GM19239 (cell line): Measurements from ENCODE around the gene ARPIN.
"Not testable (repeated sequence)": the region's sequence is repeated elsewhere in the genome, so short reads cannot be mapped to it uniquely, and the experiment has no call there.

Source experiments
- DNase-seq: peaks from one replicate; pipeline ENCODE4 v3.0.0; 2011; ENCODE audit warnings: low spot score; ENCODE audit not compliant: insufficient read length
- FAIRE-seq: peaks from 2 replicates; lab custom pipeline; 2011; peaks lifted over from hg19 to GRCh38; lab: Jason Lieb, UNC

Gene ARPIN

DNA sequence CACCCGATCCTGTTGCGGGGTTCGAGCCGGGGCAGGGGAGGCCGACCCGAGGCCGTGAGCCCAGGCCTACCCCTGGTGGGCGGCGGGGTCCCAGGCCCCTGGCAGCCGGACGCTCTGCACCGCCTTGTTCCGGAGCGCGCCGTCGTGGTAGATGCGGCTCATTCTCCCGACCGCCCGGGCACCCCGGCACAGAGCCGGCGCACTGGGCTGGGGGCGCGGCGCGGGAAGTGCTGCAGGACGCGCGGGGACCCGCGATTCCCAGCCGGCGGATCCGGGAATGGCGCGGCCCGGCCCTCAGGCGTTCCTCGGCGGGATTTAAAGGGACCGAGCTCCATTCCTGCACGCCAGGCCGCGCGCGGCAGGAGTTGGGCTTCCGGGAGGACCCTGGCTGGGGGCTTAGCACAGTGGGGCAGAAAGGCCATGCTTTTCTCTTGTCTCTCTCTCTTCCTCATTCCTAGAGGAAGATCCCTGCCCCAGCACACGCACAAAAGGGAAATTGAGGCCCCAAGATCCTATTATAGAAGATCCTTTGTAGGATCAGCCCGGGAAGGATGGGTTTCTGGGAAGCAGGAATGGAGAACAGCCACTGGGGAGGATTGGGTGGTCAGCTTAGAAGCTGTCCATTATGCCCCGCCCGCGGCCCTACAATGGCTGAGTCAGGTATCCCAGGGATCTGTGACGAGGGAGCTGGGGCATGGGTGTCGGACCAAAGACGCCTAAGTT lies at the start of gene ARPIN:
Gene ARPIN (minus strand): TSS at position 279 of the 723 bp plus-strand sequence. CDS start 117 bp downstream, at position 162.
- FAIRE-seq (no peak), DNase-seq (no peak)

DNA sequence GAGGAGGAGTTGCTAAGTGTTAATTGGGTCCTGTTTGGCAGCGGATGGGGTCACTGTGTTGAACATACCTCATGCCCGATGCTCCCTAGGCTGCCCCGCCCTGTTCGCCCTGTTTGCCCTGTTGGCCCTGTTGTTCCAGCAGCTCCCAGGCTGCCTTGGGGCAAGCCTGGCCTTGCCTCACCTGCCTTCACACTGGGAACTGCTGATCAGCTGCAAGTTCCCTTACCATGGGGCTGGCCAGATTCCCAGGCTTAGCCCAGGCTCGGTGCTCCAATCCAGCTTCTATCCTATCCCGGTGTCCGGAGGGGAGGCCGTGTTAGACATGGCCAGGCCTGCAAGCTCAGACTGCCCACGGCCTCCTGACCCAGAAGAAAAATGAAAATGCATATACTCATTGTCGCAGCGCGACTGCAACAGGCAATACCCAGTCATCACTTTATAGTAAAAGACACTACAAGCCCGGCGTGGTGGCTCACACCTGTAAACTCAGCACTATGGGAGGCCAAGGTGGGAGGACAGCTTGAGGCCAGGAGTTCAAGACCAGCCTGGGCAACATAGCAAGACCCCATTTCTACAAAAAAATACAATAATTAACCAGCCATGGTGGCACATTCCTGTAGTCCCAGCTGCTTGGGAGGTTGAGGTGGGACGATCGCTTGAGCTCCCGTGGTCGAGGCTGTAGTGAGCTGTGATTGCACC lies 45.5 kb upstream of the ARPIN start:
- FAIRE-seq (no peak), DNase-seq (no peak)

DNA sequence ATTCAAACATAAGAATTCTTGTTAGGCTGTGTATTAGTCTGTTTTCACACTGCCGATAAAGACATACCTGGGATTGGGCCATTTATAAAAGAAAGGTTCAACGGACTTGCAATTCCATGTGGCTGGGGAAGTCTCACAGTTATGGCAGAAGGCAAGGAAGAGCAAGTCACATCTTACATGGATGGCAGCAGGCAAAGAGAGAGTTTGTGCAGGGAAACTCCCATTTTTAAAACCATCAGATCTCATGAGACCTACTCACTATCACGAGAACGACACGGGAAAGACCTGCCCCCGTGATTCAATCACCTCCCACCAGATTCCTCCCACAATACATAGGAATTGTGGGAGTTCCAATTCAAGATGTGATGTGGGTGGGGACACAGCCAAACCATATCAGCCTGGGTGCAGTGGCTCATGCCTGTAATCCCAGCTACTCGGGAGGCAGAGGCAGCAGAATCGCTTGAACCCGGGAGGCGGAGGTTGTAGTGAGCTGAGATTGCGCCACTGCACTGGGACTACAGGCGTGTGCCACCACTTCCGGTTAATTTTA lies 42.8 kb upstream of the ARPIN start:
- DNase-seq, FAIRE-seq: not testable (repeated sequence)

DNA sequence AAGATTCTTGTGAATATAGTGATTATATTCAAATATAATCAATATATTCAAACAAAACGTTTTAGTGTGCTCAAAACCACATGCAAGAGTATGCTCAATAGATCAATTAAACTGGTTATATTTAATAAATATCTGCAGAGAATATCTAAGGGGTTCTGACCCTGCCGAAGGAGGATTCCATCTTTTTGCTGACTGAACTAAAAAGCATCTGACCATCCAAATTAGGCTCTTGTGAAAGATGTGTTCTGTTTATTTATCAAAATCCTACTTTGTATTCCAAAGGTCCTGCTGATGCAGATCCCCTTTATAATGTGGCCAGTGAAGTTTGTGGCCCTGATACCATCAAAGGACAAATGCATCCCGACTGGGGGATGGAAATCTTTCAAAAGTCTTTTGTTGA lies 41.8 kb upstream of the ARPIN start:
- DNase-seq (no peak), FAIRE-seq (no peak)

DNA sequence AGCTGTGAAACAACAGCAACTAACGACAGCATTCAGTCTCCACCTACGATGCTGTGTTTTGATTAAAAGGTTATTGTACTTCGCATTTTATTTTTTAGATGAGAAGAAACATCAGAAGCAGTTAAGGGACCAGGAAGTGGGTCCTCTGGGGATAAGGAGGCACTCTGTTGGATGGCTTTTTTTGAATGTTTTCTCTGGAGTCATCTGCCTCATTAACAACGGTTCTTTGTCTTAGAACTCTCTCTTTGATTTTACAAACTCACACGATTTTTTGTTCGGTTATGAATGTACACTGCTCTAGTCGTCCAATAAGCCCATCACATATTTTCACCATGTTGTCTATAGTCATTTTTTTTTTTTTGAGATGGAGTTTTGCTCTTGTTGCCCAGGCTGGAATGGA lies 36.0 kb upstream of the ARPIN start:
- FAIRE-seq: no peak
- no peak for DNase-seq

DNA sequence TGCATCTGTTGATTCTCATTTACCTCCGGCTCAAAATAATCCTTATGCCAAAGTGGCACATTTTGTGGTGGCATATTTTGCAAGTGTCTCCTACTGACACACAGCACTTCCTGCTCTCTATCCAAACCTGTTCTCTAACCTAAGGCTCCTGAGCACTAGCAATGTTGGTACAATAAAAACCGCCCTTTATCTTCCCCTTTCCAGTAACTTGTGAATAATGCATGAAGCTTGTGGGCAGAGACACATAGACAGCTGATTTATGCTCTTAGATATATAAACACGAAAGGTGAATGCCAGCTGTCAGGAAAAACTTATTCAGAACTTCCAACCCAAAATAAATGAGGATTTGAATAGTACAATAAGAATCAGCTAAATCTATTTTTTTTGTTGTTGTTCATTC lies 34.6 kb upstream of the ARPIN start:
- no peak for DNase-seq
- no peak for FAIRE-seq

DNA sequence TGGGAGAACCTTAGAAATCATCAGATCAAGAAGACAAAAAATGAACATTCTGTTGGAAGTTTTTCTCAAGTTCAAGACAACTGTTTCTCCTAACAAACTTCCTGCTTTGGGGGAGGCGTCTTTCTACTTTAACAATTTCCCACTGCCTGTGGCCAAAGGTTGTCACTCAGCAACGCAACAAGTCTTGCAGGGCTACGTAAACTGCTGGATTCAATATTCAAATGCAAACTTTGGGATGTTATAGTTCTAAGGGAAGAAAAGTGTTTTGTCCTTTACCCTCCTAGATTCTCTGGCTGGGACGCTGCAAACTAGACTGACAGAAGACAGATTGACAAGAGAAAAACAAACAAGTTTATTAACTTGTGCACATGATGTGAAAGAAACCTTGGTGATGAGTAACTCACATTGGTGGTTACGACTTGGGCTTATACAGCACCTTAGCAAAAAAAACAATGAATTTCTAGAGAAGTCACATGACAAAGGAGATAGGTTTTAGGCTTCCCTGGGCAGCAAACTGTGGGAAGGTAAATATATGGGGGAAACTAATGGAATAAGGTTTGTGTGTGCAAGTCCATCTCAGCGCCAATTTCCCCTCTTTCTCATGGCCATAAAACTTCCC lies 34.0 kb upstream of the ARPIN start:
- no peak for FAIRE-seq
- DNase-seq: no peak

DNA sequence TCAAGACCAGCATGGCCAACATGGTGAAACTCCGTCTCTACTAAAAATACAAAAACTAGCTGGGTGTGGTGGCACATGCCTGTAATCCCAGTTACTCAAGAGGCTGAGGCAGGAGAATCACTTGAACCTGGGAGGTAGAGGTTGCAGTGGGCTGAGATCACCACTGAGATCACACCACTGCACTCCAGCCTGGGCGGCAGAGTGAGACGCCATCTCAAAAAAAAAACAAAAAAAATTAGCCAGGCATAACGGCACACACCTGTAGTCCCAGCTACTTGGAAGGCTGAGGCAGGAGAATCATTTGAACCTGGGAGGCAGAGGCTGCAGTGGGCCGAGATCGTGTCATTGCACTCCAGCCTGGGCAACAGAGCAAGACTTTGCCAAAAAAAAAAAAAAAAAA lies 31.0 kb upstream of the ARPIN start:
- DNase-seq, FAIRE-seq: not testable (repeated sequence)

DNA sequence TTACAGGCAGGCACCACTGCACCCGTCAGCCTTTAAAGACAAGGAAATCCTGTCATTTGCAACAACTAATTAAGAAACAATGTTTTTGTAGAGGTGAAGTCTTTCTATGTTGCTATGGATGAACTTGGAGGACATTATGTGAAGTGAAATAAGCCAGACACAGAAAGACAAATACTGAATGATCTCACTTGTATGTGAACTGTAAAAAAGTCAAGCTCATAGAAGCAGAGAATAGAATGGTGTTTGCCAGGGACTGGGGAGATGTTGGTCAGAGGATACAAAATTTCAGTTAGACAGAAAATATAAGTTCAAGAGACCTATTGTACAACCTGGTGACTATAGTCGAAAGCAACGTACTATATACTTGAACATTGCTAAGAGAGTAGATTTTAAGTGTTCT lies 27.2 kb upstream of the ARPIN start:
- DNase-seq (no peak), FAIRE-seq (no peak)

DNA sequence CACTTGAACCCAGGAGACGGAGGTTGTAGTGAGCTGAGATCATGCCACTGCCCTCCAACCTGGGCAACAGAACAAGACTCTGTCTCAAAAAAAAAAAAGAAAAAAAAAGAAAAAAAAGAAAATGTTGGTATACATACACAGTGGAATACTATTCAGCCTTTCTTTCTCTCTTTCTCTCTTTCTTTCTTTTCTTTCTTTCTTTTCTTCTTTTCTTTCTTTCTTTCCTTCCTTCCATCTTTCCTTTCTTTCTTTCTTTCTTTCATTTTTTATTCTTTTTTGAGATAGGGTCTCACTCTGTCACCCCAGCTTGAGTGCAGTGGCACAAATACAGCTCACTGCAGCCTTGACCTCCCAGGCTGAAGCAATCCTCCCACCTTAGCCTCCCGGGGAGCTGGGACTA lies 26.6 kb upstream of the ARPIN start:
- FAIRE-seq, DNase-seq: not testable (repeated sequence)

DNA sequence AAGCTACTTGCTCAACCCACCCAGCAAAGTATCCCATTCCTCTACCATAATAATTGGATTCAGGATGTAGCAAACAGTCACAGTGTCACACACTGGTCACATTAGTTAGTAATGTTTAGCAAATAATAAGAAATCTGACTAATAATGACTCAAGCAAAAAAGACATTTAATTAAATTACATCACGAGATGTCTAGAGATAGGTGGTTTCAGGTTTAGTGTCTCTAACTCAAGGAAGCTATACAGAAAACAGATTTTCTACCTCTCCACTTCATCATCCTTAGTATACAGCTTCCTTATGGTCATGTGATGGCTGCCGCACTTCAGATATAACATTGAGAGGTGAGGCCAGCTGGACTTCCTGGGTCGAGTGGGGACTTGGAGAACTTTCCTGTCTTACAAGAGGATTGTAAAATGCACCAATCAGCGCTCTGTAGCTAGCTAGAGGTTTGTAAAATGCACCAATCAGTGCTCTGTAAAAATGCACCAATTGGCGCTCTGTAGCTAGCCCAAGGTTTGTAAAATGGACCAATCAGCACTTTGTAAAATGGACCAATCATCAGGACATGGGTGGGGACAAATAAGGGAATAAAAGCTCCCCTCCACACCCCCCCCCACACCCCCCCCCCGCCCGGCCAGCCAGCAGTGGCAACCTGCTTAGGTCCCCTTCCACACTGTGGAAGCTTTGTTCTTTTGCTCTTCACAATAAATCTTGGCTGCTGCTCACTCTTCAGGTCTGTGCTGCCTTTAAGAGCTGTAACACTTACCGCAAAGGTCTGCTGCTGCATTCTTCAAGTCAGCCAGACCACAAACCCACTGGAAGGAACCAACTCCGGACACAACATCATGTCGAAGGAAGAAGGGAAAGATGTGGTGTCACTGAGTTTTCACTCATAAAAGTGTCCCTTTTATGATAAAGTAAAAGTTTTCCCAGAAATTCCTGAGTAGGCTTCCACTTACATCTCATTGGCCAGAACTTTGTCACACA lies 24.9 kb upstream of the ARPIN start:
- no peak for FAIRE-seq
- DNase-seq: no peak

DNA sequence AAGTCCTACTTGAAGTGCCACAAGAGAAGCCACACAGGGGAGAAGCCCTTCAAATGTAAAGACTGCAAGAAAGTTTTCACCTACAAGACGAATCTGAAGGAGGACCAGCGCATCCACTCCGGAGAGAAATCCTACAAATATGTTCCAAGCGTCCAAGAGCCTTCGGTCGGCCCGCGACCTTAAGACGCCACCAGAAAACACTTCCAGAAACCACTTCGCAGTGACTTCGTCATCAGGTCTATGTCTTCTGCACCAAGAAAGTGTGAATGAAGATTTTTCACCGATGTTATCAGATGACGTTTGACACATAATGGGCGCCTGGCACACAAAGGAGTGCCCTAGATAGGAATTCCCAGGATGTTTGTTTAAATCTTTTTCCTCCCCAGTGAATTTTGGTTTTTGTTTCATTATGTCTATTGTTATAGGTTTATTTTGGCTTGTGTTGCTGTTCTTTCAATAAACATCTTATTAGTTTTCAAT lies 24.1 kb upstream of the ARPIN start:
- FAIRE-seq (no peak), DNase-seq (no peak)

DNA sequence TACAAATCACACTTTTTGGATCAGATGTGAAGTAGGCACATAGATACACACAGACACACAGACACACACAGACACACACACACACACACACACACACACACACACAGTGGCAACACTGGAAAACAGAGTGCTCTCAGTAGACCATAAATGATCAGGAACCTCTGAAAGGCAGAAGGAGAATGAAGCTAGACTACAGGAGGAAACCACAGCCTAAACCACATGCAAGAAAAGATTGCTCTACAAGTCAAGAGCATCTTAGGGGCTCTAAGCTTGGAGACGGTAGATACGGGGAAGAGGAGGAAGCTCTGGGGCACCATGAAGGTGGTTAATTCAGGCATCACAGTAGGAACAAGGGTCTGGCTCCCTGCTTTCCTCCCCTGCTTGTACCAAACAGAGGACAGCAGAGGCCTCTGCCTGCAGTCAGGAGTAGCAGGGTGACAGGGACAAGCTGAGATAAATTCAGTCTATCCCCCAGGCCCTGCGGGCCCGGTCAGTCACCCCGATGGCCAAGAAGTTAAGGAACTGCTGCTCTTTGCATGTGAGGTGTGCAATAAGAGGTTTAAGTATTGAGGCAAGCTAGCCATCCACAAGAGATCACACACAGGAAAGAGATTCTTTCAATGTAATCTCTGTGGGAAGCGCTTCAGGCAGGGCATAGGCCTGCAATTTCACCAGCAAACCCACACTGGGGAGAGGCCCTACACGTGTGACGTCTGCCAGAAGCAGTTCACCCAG lies 23.5 kb upstream of the ARPIN start:
- DNase-seq (no peak), FAIRE-seq (no peak)

DNA sequence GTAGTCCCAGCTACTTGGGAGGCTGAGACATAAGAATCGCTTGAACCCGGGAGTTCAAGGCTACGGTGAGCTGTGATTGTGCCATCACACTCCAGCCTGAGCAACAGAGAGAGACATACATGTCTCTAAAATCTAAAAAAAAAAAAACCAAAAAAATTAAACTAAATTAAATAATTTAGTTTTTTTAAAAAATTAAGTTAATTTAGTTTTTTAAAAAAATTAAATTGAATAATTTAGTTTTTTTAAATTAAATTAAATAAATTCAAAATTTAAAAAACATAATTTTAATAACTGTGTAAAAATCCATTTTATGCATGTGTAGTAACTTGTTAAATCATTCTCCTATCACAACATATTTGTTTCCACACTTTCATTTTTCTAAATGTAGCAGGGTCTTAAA lies 20.1 kb upstream of the ARPIN start:
- DNase-seq (no peak), FAIRE-seq (no peak)

DNA sequence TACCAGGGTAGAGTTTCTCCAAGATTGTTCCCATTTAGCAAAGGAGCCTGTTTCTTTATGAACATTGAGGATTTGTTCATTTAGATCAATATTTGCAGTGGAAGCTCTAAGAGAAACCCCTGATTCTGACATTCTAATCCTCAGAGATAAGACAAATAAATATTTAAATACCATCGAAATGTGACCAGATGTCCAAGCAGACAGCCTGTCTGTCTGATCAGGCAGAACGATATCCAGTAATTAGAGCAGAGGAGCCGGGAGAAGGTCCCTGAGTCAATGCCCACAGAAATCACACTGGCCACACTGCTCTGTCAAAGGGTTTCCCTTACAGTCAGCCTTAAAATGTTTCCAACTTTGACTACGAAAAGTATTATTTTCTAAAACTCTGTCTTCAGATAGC lies 15.7 kb upstream of the ARPIN start:
- FAIRE-seq (no peak), DNase-seq (no peak)

DNA sequence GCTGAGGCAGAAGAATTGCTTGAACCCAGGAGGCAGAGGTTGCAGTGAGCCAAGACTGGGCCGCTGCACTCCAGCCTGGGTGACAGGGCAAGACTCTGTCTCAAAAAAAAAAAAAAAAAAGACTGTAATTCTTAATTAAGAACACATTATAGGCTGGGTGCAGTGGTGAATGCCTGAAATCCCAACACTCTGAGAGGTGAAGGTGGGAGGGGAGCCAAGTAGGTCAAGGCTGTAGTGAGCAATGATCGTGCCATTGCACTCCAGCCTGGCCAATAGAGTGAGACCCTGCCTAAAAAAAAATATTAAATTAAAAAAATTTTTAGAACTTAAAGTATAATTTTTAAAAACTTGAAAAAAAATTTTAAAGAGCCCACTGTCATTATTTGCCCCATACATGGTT lies 13.4 kb upstream of the ARPIN start:
- no peak for FAIRE-seq

DNA sequence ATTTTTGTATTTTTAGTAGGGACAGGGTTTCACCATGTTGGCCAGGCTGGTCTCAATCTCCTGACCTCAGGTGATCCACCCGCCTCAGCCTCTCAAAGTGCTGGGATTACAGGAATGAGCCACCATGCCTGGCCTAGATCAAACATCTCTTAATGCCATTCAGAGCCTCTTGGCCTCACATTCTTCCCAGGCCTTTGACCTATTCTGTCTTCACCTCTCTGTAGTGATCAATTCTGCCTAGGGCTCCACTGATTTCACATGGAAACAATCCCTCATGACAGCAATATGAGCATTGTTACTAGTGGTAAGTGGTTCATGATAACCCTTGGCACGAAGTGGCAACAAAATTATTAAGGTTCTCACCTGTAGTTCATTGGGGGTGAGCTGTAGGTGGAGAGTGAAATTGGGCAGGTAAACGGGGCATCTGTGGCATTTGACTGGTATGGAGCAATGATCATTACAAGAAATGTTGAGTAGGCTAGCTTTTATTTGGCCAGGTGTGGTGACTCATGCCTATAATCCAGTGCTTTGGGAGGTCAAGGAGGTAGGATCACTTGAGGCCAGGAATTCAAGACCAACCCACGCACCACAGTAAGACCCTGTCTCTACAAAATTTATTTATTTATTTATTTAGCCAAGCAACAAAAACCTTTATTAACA lies 4.8 kb upstream of the ARPIN start:
- DNase-seq: no peak
- FAIRE-seq: no peak

More for the DNA sequence above, 13.4 kb upstream of the ARPIN start:
- no peak for DNase-seq

DNA sequence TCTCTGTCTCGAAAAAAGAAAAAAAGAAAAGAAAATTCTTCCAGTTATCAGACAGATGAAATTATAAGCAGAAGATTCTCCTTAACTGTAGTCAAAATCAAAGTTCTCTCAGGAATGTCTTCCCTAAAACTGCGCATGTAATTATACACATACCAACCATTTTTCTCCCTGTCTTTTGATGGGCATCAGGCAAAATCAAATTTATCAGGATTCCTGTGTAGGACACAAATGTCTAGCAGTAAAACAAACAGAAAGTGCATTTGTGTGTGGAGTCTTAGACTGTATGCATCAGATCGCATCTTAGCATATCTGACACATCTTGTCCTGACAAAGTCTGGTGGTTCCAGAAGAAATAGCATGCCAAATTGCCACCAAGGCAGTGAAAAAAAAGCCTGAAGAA lies 3.9 kb upstream of the ARPIN start:
- DNase-seq (no peak), FAIRE-seq (no peak)
